HCT116 (cell line): ENCODE data around the gene AIMP1. TPM values are rescaled to one million over a fixed set of nuclear protein-coding genes. Genes with fewer than 3 reads are reported as not detected.

Experiments used
- ATAC-seq: fragments of 200-7000 bp; cut with Tn5 transposase; 2 replicates; pipeline ENCODE4 v1.9.1; 2020; ENCODE audit warnings: mild to moderate bottlenecking, moderate library complexity
- BruUV-seq: library from RNA; stranded (reverse); fragments of 400-500 nt; replicated peaks from 2 replicates; lab custom pipeline; 2021; lab: Mats Ljungman, UMichigan
- CTCF ChIA-PET: fragments of 300-600 bp; sonication (Branson Sonifier 250); formaldehyde crosslinking; loops from one replicate; lab custom pipeline; 2021; ENCODE audit warnings: antibody characterized with exemption; lab: Charles Lee
- POLR2A ChIA-PET: fragments of 300-600, 350-600 bp; sonication (Branson Sonifier 250); formaldehyde crosslinking; loops from one replicate; lab custom pipeline; 2021; ENCODE audit warnings: antibody characterized with exemption; lab: Charles Lee
- RAD21 ChIA-PET, 2 experiments: fragments of 300-600 bp; sonication (Branson Sonifier 250); formaldehyde crosslinking; loops; one replicate each; lab custom pipeline; 2023; ENCODE audit warnings: low total read pairs in 2 of 2; ENCODE audit not compliant: uncharacterized antibody in 2 of 2, unreplicated experiment in 2 of 2, low non-redundant PET in 1 of 2; lab: Charles Lee
- DNase-seq: peaks from one replicate; pipeline ENCODE4 v3.0.0-alpha.2; 2010; ENCODE audit warnings: low read depth, low spot score
- H2AFZ ChIP-seq: fragments of 200-600 bp; shearing (Covaris generic), sonication (generic); 2 replicates; pipeline ENCODE4 v1.6.1; 2017; ENCODE audit warnings: low read depth, mixed run types, mixed read lengths, antibody characterized with exemption, low read length; ENCODE audit not compliant: poor library complexity, severe bottlenecking
- H3K27ac ChIP-seq: 2 replicates; pipeline ENCODE4 v1.5.1; 2012; ENCODE audit warnings: low read depth, low read length
- H3K27me3 ChIP-seq: fragments of 200-600 bp; sonication (generic); 2 replicates; pipeline ENCODE4 v1.6.1; 2016; ENCODE audit warnings: mixed run types, low read length, mixed read lengths; ENCODE audit not compliant: insufficient read depth
- H3K36me3 ChIP-seq, 2 experiments: fragments of 200-500 bp in 1 of 2; fragments of 200-600 bp in 1 of 2; sonication (Bioruptor generic) in 1 of 2; sonication (generic) in 1 of 2; 2 replicates each; pipeline versions ENCODE4 v1.5.1 to v1.6.1; 2014 to 2016; ENCODE audit warnings: low read length in 2 of 2, inconsistent platforms in 1 of 2, mixed read lengths in 1 of 2, mixed run types in 1 of 2; ENCODE audit not compliant: insufficient read depth in 2 of 2, control insufficient read depth in 1 of 2
- H3K4me1 ChIP-seq, 2 experiments: fragments of 200-600 bp in 1 of 2; sonication (generic) in 1 of 2; 2 replicates each; pipeline versions ENCODE4 v1.5.1 to v1.6.1; 2012 to 2017; ENCODE audit warnings: low read length in 2 of 2, inconsistent platforms in 1 of 2, mild to moderate bottlenecking in 1 of 2, mixed read lengths in 1 of 2, mixed run types in 1 of 2, moderate library complexity in 1 of 2; ENCODE audit not compliant: insufficient read depth in 2 of 2, control insufficient read depth in 1 of 2
- H3K4me2 ChIP-seq: fragments of 200-600 bp; sonication (generic); 2 replicates; pipeline ENCODE4 v1.6.1; 2017; ENCODE audit warnings: mixed run types, low read length, mixed read lengths
- H3K4me3 ChIP-seq, 2 experiments: fragments of 200-600 bp in 1 of 2; sonication (generic) in 1 of 2; replicated peaks in 1 of 2; 2 replicates each; pipeline ENCODE4 v1.5.1; 2011 to 2016; ENCODE audit warnings: low read length in 2 of 2, control low read depth in 1 of 2, low read depth in 1 of 2, mild to moderate bottlenecking in 1 of 2, mixed read lengths in 1 of 2, mixed run types in 1 of 2
- H3K79me2 ChIP-seq: fragments of 200-600 bp; sonication (generic); 2 replicates; pipeline ENCODE4 v1.6.1; 2017; ENCODE audit warnings: mild to moderate bottlenecking, mixed run types, low read length, moderate library complexity, mixed read lengths; ENCODE audit not compliant: insufficient read depth
- H3K9ac ChIP-seq: fragments of 200-600 bp; sonication (generic); 2 replicates; pipeline ENCODE4 v1.6.1; 2016; ENCODE audit warnings: low read length, mixed read lengths
- H3K9me2 ChIP-seq: fragments of 200-600 bp; sonication (generic), shearing (Covaris generic); 2 replicates; pipeline ENCODE4 v1.6.1; 2017; ENCODE audit warnings: mixed run types, mild to moderate bottlenecking, moderate library complexity; ENCODE audit not compliant: insufficient read depth
- H3K9me3 ChIP-seq, 2 experiments: fragments of 200-500 bp in 1 of 2; fragments of 200-600 bp in 1 of 2; sonication (Bioruptor generic) in 1 of 2; sonication (generic) in 1 of 2; 2 replicates each; pipeline ENCODE4 v1.6.1; 2014 to 2017; ENCODE audit warnings: low read length in 2 of 2, mixed read lengths in 2 of 2, inconsistent platforms in 1 of 2, low read depth in 1 of 2, mild to moderate bottlenecking in 1 of 2, mixed run types in 1 of 2, moderate library complexity in 1 of 2; ENCODE audit not compliant: control insufficient read depth in 1 of 2, insufficient read depth in 1 of 2
- H4K20me1 ChIP-seq: fragments of 200-600 bp; sonication (generic), shearing (Covaris generic); 2 replicates; pipeline ENCODE4 v1.6.1; 2017; ENCODE audit warnings: mixed run types, mild to moderate bottlenecking, moderate library complexity; ENCODE audit not compliant: insufficient read depth
- CBX3 ChIP-seq: IDR thresholded peaks from 2 replicates; pipeline ENCODE4 v1.6.1; 2012; ENCODE audit warnings: low read depth
- CEBPB ChIP-seq: IDR thresholded peaks from 2 replicates; pipeline ENCODE4 v1.6.1; 2012; ENCODE audit warnings: low read depth
- CTCF ChIP-seq, 3 experiments: fragments of 200-600 bp in 1 of 3; sonication (generic) in 1 of 3; IDR thresholded peaks in 2 of 3; conservative IDR thresholded peaks in 1 of 3; 2 replicates each; pipeline ENCODE4 v1.5.1; 2012 to 2017; ENCODE audit warnings: low read depth in 2 of 3, low read length in 2 of 3, antibody characterized with exemption in 1 of 3, borderline replicate concordance in 1 of 3, control low read depth in 1 of 3, mild to moderate bottlenecking in 1 of 3, mixed read lengths in 1 of 3, mixed run types in 1 of 3, moderate library complexity in 1 of 3; ENCODE audit not compliant: insufficient read depth in 1 of 3
- EGR1 ChIP-seq: IDR thresholded peaks from 2 replicates; pipeline ENCODE4 v1.6.1; 2012; ENCODE audit warnings: low read depth
- ELF1 ChIP-seq: IDR thresholded peaks from 2 replicates; pipeline ENCODE4 v1.6.1; 2012; ENCODE audit warnings: low read depth, borderline replicate concordance
- EZH2 ChIP-seq: fragments of 200-600 bp; sonication (generic); IDR thresholded peaks from 2 replicates; pipeline ENCODE4 v1.6.1; 2017; ENCODE audit warnings: antibody characterized with exemption, mixed run types
- EZH2phosphoT487 ChIP-seq: fragments of 200-600 bp; IDR thresholded peaks from 2 replicates; pipeline ENCODE4 v1.6.1; 2018; ENCODE audit warnings: antibody characterized with exemption, borderline replicate concordance
- FOSL1 ChIP-seq: IDR thresholded peaks from 2 replicates; pipeline ENCODE4 v1.6.1; 2012; ENCODE audit warnings: low read depth
- JUND ChIP-seq: IDR thresholded peaks from 2 replicates; pipeline ENCODE4 v1.6.1; 2012
- MAX ChIP-seq: IDR thresholded peaks from 2 replicates; pipeline ENCODE4 v1.6.1; 2012
- RAD21 ChIP-seq: IDR thresholded peaks from 2 replicates; pipeline ENCODE4 v1.6.1; 2012; ENCODE audit warnings: low read depth, mild to moderate bottlenecking
- SP1 ChIP-seq: IDR thresholded peaks from 2 replicates; pipeline ENCODE4 v1.6.1; 2012; ENCODE audit warnings: low read depth
- SRF ChIP-seq: IDR thresholded peaks from 2 replicates; pipeline ENCODE4 v1.6.1; 2012; ENCODE audit warnings: low read depth
- TCF7L2 ChIP-seq: IDR thresholded peaks from 2 replicates; pipeline ENCODE4 v1.7.0; 2011; ENCODE audit warnings: borderline replicate concordance, inconsistent platforms; ENCODE audit not compliant: insufficient read depth, insufficient read length; ENCODE audit errors: extremely low read depth
- YY1 ChIP-seq: IDR thresholded peaks from 2 replicates; pipeline ENCODE4 v1.6.1; 2011; ENCODE audit warnings: low read length, low read depth, moderate library complexity, mild to moderate bottlenecking; ENCODE audit not compliant: insufficient replicate concordance; ENCODE audit errors: extremely low read depth
- ZFX ChIP-seq: fragments of 450-650 bp; IDR thresholded peaks from 2 replicates; pipeline ENCODE4 v1.6.1; 2017
- ZNF274 ChIP-seq: fragments of 200-500 bp; sonication (Bioruptor generic); IDR thresholded peaks from 2 replicates; pipeline ENCODE4 v1.6.1; 2014; ENCODE audit warnings: mild to moderate bottlenecking, low read depth, low read length, inconsistent platforms
- intact Hi-C: fragments of 100-400 bp; cut with micrococcal nuclease; formaldehyde crosslinking; loops from 2 replicates; pipeline ENCODE4 v1.10.0; 2022
- total RNA-seq: library from RNA; stranded (reverse); gene quantifications from one replicate; pipeline ENCODE4 v1.2.1, GENCODE V29; 2021; ENCODE audit not compliant: unreplicated experiment
- TF ChIP-seq, protein P1 (sequence below): IDR thresholded peaks from 2 replicates; pipeline ENCODE4 v1.6.1; 2011; ENCODE audit warnings: mild to moderate bottlenecking, low read length, moderate library complexity; ENCODE audit not compliant: insufficient replicate concordance; ENCODE audit errors: extremely low read depth

The AIMP1 gene
- total RNA-seq, 1 experiment from 2014 or later = 67.4 TPM

GRCh38 chr4:106294062-106294461 lies 22.3 kb upstream of the AIMP1 start (continued):
- TF ChIP-seq ZFX = no peak

GRCh38 chr4:106297245-106298035 lies 18.9 kb upstream of the AIMP1 start:
- Histone ChIP-seq H3K36me3 (peaks cover 2 to 4% of the 10 kb centered on the region in 2 experiments; a peak in 1 of 4 replicates), H3K9me2 (no peaks in the 10 kb centered on the region), H3K9me3 (no peaks in the 10 kb centered on the region), H3K79me2 (no peaks in the 10 kb centered on the region; the same call in 1 of the 2 replicates), H2AFZ (no peak overlapping the region), H3K4me1 (no peaks in the 10 kb centered on the region), H3K27ac (no peak overlapping the region), H3K27me3 (no peaks in the 10 kb centered on the region), H3K4me3 (no peak overlapping the region), H4K20me1 (no peaks in the 10 kb centered on the region), H3K9ac (no peak overlapping the region), H3K4me2 (no peak overlapping the region)
- intact Hi-C loops = no loop called here
- ATAC-seq (no peak), DNase-seq (no peak)
- RAD21 ChIA-PET = no interaction called here
- CTCF ChIA-PET = no interaction called here
- no TSS peak for BruUV-seq
- POLR2A ChIA-PET = no interaction called here
- TF ChIP-seq CEBPB (no peak), ELF1 (no peak), SP1 (no peak), EZH2 (no peak), ZFX (no peak), SRF (no peak), CBX3 (no peak), EGR1 (no peak), EZH2phosphoT487 (no peak), MAX (no peak), RAD21 (no peak), JUND (no peak), FOSL1 (no peak), ZNF274 (no peak), YY1 (no peak), CTCF (IDR thresholded peaks at IDR 0.05 in 2 of 3, conservative IDR thresholded peaks at IDR 0.05 in 1 of 3; ENCODE audit: borderline replicate concordance in 1 of 3, insufficient read depth in 1 of 3, low read depth in 2 of 3, low read length in 2 of 3) (no peak), TCF7L2 (no peak)
- TF ChIP-seq, protein P1, sequence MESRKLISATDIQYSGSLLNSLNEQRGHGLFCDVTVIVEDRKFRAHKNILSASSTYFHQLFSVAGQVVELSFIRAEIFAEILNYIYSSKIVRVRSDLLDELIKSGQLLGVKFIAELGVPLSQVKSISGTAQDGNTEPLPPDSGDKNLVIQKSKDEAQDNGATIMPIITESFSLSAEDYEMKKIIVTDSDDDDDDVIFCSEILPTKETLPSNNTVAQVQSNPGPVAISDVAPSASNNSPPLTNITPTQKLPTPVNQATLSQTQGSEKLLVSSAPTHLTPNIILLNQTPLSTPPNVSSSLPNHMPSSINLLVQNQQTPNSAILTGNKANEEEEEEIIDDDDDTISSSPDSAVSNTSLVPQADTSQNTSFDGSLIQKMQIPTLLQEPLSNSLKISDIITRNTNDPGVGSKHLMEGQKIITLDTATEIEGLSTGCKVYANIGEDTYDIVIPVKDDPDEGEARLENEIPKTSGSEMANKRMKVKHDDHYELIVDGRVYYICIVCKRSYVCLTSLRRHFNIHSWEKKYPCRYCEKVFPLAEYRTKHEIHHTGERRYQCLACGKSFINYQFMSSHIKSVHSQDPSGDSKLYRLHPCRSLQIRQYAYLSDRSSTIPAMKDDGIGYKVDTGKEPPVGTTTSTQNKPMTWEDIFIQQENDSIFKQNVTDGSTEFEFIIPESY = no peak
